Suppressor macrophage treated with lipopolysaccharide for 4 hours (primary cell): Measurements from ENCODE around the gene MAPK8IP1.

Experiments used
- DNase-seq: peaks from one replicate; pipeline ENCODE4 v3.0.0-alpha.2; 2020

MAPK8IP1 gene

DNA sequence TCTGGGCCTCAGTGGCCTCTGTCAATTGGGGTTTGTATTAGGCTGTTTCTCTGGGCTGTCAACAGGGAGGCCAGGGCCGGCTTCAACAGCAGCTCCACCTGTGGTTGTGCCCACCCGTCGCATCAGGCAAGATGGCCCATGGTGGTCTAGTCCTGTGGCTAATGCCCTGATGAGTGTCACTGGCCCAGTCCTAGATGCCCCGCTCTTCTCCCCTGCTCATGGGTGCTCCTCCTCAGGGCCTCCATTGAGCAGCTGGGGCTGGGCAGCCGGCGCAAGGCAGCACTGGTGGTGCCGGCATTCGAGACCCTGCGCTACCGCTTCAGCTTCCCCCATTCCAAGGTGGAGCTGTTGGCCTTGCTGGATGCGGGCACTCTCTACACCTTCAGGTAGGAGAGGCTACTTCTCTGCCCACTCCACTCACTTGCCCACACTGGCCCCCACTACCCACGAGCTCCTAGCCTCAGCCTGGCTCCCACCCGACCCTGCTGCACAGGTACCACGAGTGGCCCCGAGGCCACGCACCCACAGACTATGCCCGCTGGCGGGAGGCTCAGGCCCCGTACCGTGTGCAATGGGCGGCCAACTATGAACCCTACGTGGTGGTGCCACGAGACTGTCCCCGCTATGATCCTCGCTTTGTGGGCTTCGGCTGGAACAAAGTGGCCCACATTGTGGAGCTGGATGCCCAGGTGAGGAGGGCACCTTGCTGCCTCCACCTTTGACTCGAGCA lies 42.4 kb downstream of the MAPK8IP1 start:
- no peak for DNase-seq

DNA sequence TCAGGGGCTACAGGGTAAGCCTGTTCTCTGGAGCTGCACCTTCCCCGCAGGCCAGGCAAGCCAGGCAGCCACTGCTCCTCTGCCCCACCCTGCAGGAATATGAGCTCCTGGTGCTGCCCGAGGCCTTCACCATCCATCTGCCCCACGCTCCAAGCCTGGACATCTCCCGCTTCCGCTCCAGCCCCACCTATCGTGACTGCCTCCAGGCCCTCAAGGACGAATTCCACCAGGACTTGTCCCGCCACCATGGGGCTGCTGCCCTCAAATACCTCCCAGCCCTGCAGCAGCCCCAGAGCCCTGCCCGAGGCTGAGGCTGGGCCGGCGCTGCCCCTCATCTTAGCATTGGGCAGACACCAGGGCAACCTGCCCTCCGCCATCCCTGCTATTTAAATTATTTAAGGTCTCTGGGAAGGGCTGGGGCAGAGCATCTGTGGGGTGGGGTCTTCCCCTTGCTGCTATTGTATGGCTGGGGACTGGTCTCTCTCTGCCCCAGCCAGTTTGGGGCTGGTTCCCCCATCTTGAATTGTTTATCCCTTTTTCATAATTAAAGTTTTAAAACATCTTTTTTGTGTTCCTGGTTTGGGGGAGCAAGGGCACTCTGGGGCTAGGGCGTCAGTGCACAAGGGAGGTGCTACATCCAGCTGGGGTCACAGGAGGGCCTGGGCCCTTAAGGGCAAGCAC lies 43.2 kb downstream of the MAPK8IP1 start:
- no peak for DNase-seq

DNA sequence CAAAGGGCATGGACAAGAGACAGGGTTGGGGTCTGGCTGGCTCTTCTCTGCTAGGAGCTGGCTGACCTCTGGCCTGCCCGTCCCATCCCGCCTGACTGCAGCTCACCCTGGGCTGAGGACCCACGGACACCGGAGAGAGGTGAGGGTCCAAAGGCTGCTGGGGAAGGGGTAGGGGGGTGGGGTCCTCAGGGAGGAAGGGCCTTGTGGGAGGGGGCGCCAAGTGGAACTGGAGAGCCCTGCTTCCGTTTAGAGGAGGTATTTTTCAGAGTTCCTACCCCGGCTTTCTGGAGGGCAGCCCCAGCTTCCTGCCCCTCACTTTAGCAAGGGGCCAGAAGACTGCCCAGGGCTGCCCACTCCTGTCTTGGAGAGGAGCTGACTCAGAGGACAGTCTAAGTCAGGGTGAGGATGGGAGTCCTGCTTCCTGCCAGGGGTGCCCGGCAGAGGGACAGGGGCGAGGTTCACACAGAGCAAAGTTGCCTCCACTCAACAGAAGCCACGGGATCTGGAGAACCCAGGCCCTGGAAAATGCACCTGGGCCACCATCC lies 44.1 kb downstream of the MAPK8IP1 start:
- DNase-seq: no peak

DNA sequence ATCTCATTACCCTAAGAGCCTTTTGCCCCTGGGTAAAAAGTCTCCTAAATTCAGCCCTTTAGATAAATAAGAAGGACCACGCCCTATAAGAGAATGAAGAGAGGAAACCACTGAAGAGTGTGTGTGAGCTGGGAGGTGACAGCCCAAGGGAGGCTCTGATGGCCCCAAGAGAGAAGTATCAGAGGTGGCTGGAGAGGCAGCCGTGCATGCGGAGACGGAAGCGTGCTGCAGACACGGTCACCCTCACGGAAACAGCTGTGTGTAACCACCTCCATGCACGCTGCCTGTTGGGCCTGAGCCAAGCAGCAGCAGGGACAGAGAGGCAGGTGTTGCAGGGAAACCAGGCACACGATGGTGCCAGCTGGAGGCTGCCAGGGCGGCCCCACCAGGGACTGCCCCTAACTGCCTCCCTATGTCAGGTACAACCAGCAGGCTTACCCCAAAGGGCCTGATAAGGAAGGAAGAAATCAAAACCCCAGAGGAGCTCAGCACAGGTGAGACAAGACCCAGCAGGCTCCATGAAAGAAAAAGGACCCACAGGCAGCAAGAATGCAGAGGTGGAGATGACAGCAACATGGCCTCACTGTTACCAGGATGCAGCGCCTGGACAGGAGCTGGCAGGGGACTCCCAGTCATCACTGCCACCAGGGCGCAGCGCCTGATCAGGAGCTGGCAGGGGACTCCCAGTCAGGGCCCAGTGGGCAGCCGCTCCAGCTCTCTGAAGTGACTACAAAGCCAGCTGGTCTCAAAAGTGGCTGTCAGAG lies 44.8 kb downstream of the MAPK8IP1 start:
- DNase-seq: no peak

DNA sequence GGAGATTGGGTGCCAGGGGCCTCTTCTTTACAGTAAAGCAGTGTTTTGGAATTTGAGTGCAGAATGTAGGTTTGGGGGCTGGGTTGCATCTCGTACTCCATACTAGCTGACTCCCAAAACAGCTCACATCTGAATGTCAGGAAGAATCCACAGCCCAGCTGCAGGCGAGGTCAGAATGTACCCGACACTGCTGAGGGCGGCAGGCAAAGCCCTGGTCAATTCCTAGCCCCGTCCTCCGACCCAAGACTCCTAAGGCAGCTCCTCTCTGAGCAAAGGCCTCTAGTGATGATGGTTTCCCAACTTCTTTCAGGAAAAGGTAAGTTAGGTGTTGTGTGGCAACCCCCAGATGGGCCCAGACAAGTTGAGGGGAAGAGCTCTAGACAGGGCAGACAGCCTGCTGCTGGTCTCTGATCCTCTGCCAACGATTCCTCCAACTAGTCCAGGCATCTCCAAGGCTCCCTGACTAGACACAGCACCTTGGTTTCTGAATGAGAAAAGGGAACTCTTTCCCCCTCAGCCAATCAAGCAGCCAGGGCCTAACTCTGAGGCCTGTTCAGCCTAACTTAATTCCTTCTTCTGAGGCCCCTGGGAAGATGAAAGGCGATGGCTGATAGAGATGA lies 45.6 kb downstream of the MAPK8IP1 start:
- no peak for DNase-seq

DNA sequence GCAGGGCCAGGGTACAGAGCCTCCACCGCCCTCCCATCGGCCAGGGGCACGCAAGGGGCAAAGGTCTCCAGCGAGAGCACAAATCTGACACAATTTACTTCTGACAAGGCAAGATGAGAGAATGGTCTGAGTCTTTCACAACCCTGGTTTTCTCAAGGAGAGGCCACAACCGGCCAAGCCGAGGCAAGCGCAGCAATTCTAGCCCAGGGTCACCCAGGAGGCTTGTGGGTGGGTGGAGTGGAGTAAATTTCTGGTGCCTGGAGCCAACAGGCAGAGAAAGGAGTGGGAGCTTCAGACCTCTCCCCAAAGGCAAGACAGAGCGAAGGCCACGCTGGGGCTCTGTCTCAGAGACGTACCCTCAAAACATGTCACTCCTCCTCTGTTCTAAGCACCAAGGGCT lies 46.3 kb downstream of the MAPK8IP1 start:
- DNase-seq: no peak

DNA sequence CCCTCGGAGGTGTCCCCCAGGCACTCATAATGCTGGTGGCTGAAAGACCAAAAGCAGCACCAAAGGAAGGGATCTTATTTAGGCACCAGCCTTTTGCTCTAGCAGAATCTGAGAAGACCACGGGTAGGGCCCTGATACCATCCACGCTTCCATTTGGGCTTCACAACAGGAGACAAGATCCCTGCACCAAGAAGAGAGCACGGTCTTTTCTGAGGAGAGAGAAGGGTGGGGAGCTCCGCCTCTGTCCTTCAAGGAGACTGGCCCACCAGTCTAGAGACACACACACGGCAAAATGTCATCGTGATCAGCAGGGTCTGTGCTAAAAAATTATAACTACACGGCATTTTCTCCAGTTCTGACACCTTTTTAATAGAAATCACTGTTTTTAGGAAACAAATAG lies 46.8 kb downstream of the MAPK8IP1 start:
- no peak for DNase-seq

DNA sequence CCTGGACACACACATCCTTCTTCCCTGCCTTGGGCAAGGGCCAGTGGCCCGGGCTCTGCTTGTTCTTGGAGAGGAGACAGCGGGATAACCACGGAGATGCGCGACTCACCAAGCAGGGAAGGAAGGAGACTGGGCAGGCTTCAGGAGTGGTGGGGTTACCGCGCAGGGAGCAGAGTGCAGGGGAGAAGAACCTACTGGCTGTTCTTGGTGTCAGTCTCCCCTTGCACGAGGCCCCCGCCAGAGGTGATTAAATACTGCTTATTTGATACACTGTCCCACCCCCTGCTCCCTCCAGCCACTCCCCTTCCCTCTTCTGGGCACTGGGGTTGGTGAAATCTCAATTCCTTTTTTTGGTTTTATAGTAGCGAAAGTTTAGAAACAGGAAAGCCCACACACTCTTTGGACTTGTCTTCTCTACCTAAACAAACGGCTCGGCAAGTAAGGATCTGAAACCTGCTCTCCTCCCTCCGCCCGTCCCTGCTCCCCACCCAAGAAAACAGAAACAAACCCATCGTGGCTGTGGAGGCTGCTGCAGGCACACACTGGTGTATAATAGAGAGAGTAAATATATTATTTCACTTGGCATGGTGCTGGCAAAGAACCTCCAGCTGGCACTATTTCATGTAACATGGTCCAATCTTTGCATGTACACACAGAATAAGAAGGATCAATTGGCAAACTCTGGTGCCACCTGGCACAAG lies 47.8 kb downstream of the MAPK8IP1 start:
- peak; percentile 67 for DNase-seq

DNA sequence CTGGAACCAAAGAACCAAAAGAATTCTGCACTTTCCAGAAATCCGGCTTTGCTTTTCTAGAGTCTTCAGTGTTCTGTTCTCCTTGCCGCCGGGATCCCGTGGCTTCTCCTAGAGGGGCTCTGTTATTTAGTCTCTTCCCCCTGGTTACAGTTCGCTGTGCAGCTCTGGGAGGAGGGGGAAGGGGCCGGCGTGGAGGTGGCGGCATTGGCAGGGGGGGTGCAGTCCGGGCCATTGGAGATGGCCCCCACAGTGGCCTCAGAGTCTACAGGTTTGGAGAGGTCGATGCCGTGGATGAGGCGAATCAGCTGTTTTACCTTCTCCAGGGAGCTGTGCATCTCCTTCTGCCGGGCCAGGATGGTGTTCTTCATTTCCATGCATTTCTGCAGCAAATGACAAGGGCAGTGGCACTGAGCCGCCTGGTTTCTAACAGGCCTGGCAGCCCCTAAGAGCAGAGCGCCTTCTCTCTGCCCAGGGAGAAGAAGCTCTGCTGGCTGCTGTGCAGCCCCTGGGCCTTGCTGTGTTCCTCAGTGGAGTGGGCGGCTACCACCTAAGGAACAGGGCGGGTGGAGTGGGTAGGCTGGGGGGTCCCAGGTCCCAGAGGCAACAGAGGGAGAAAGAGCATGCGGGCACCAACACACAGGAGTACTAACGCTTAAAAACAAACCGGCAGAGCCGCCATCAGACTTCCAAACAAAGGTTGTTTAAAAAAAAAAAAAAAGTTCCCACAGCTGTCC lies 48.6 kb downstream of the MAPK8IP1 start:
- DNase-seq: no peak

DNA sequence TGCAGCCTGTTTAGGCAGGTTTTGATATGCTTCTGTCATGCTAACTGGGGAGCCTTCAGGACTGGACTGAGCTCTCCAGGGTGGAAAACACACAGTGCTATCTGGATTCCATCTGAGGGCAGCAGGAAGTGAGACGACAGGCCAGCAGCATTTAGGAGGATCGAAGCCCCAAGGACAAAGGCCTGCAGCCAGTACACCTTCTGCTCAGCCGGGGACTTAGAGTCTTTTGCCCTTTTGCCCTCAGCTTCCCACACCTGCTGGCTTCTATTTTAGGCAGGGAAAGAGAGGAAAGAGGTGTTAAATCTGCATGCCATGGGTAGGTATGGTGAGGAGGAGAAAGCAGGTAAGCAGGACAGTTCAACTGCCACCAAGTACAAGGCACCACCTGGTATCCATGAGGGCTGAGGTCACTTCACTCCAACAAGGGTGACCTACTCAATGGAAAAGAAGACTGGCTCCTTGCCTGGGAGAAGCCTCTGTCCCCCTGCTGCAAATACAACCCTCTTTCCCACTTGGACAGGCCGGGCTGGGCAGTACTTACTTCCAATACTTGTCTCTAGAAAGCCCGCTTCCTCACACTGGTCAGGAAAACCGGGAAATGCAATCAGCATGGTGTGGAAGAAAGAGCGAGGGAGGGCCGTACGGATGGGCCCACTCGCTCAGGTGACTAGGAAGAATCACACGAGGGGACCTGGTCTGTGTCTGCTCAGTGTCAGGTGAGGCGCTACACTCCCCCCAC lies 49.3 kb downstream of the MAPK8IP1 start:
- DNase-seq: no peak

DNA sequence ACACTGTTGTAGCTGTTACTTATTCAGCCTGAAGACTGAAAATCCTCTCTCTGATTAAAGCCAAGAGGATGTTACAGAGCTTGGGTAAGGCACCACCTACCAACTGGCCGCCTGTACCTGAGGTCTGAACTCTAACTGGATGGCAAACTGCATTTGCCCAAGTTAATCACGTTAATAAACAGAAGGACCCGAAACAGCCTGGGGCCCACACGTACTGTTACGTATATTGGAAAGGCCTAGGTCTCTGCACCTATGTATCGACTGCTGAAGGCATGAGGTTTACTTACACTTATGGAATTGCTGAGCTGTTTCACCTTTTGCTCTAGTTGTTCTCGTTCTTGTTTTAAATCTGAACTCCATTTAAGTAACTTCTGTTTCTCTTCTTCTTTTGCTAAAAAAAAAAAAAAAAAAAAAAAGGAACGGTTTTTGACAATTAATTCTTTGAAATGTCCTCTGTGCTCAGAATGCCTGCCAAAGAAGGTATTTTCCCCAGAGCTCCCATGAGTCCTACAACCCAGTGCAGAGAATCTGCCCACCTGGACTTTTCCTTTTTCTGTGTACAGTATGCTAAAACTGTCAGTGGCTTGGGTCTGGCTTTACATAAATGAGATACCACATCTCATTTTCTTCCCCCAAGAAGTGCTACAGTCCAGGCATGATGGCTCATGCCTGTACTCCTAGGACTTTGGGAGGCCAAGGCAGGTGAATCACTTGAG lies 50.1 kb downstream of the MAPK8IP1 start:
- no peak for DNase-seq

DNA sequence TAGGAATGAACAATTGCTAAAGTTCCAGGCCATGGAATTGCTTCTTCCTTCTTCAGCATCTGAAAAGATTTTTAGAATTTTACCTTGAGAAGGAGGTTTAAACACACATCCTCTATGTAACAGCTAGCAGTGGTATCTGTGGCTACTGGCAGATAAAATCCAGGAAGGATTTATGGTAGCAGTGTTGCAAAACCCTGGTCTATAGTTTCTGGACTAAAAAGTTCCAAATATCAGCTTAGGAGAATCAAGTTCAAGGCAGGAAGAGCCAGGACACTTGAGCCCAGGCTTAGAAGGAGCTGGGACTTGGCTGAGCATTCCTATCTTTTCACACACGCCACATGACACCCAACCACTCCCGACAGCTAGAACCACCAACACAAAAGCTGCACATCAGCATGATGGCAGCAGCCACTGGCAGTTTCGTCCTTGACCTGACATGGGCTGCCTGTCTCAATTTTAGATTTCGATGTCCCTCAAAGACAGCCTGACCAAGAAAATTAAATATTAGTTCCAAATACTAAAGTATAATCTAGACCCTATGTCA lies 51.1 kb downstream of the MAPK8IP1 start:
- no peak for DNase-seq

DNA sequence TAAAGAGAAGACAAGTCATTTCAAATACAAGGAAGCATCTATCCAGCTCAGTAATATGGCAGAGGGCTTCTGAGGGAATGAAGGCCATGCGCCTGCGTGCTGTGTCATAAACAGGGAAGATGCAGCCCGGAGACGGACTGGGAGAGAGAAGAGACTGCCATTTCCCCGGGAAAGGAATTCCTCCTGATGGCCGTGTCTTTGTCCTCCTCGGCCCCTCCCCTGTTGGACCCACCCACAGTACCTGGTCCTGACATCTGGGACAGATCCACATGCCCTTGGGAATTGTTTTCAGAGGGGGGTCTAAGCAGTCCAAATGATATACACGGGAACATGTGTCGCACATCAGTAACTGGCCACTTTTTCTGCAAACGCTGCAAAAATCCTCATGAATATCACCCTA lies 52.5 kb downstream of the MAPK8IP1 start:
- no peak for DNase-seq

DNA sequence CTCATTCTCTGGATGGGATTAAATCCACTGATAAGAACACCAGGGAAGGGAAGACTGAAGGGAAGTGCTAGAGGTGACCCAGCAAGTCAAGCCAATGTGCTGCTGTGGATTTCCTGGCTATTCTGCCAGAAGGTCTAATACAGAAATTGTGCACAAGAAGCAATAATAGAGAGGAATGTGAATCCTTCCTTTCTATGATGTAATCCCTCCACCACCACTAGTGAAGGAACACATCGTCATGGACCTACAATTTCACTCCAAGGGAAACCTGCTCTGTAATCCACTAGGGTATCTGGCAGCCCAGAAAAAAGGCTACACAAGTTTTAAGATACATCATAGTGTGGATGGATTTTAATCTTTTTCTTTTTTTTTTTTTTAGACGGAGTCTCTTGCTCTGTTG lies 54.4 kb downstream of the MAPK8IP1 start:
- DNase-seq: no peak

DNA sequence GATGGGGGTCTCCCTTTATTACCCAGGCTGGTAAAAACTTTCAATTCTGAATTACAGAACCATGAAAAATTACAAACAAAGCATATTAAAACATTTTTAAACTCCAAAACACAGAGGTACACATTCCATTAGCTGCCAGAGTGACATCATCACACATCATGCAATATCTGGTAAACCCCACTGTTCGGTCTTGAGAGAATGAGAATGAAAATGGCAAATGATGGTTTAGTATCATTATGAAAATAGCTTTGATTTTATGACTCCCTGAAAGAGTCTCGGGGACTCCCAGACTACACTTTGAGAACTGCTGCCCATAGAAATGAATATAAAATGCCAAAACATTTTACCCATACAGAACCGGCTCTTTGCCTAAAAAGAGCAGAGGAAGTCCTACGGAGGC lies 55.8 kb downstream of the MAPK8IP1 start:
- no peak for DNase-seq

DNA sequence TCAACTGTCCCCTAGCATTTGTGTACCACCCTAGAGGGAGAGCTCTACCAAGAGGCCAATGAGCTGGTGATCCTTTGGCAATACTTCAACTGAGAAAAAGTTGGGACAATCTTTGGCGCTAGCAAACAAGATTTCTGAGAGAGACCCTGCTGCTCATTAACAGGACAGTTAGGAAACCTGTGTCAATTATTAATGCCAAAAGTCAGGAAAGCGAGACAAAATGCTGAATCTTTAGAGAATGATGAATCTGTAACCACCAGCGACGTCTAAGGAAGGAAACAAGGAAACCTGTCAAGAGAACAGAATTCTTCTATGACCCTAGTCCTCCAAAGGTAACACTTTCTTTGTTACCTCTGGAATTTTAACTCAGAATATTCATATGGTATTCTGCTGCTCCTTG lies 56.9 kb downstream of the MAPK8IP1 start:
- DNase-seq: no peak

DNA sequence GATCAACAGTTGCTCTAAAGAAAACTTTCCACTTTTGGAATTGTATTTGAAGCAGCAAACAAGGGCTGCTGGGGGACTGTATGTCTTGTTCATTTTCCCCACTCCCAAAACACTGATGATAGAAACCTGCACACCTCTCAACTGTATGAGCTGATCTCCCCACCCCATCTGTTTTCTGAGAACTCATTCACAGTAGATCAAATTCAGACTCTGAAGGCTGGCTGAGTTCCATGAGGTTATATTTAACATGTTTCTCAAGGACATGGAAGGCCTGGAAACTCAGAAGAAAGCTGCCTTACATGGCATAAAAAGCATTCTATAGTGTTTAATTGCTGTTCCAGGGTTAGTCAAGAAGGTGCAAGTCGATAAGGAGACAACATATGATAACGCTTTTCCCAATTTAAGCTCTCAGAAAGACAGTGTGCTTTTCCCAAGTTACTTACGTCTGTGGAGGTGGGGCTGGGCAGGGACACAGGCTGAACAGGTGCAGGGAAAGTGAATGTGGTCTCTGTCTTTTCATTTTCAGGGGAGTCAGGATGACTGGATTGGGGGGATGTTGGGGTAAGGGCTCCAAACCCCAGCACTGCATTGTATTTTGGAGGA lies 60.0 kb downstream of the MAPK8IP1 start:
- DNase-seq: no peak

DNA sequence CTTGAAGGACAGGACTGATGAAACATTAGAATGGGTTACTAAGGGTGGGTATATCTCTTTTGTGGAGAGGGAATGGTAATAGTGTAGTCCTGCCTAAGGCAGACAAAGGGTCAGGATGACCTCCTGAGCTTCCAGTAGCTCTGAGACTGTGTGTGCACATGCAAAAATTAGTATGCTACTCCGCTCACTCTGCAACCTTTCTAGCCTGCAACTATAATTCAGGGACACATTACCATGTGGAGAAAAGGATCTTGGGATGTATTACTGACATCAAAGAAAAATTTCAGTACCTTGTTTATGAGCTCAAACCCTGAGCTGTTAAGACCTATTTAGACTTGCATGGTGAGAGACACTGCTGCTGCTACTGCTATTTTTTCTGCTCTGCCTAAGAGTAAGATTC lies 62.4 kb downstream of the MAPK8IP1 start:
- DNase-seq: no peak

DNA sequence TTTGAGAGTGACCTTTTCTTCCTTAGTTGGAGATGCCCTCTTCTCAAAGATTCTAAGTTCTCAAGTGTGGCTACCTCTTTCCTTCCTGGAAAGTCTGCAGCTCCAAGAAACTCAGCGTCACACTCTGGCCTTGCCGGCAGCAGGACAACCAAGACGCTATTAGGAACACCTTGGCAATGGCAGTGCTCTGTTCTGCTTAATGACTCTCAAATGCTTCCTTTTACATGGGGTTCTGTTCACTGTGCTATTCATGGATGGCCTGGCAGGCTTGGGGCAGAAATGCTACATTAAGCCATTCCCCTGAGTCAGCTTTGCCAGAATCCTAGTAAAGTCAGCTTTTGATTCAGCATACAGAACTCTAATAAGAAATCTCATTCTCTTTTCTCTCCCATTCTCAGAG lies 62.9 kb downstream of the MAPK8IP1 start:
- no peak for DNase-seq

DNA sequence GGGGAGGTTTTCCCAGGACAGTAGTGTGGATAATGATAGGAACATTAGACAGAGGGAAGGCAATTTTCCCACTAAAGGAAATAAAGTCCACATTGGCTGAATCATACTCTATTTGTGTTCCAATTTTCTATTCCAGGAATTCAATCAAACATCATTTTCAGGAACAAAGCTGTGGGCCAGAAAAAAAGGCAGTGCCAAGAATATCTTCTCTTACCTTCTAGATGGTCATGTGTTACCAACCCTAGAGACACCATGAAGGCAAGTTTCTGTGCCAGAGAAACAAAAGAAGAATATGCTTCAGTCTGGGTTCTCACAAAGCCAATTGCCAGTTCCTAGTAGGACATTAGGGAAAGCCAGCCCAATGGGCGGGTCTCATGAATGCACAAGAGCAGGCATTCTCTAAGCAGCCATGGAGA lies 64.5 kb downstream of the MAPK8IP1 start:
- DNase-seq: no peak
